IPS DF 4.7 (cell line): Measurements from ENCODE around the gene OR5H14.
"Not testable (repeated sequence)": the region's sequence is repeated elsewhere in the genome, so short reads cannot be mapped to it uniquely, and the experiment has no call there.

Source experiments
- DNase-seq: peaks from one replicate; pipeline ENCODE4 v3.0.0-alpha.2; 2013; ENCODE audit warnings: low spot score; ENCODE audit errors: extremely low read depth

Gene OR5H14

GRCh38 chr3:98196293-98196692 lies 49.0 kb downstream of the OR5H14 start:
- DNase-seq, result not testable (repeated sequence)

DNA sequence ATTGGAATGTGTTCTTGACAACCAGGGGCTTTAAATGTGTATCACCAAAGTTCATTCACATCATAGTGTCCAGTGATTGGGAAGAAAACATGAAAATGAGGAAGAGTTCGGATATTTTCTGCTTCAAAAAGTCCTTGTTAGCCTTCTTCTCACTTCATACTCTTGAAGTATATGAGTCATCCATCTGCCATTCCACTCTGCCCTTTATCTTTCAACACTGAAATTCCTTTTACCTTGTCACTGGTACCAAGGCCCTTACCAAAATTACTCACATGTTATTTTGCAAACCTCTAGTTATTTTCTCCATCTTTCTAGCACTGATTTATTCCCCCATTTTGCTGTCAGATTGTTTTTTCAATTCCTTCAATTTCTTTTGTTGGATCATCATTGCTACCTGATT lies 51.7 kb downstream of the OR5H14 start:
- DNase-seq, result no peak
